Panc1 (cell line): ENCODE data around the gene CCN2. TPM values are rescaled to one million over a fixed set of nuclear protein-coding genes. Genes with fewer than 3 reads are reported as not detected.

ENCODE experiments used
- ATAC-seq: fragments of 200-7000 bp; cut with Tn5 transposase; 2 replicates; pipeline ENCODE4 v1.9.1; 2020; ENCODE audit warnings: mild to moderate bottlenecking, moderate library complexity
- BruUV-seq: library from RNA; stranded (reverse); fragments of 400-500 nt; replicated peaks from 2 replicates; lab custom pipeline; 2021; lab: Mats Ljungman, UMichigan
- CTCF ChIA-PET: fragments of 300-600 bp; sonication (Branson Sonifier 250); formaldehyde crosslinking; loops from one replicate; lab custom pipeline; 2022; ENCODE audit warnings: antibody characterized with exemption; lab: Charles Lee
- POLR2A ChIA-PET: fragments of 300-600 bp; sonication (Branson Sonifier 250); formaldehyde crosslinking; loops from one replicate; lab custom pipeline; 2022; ENCODE audit warnings: antibody characterized with exemption; lab: Charles Lee
- DNase-seq: peaks from one replicate; pipeline ENCODE4 v3.0.0-alpha.2; 2010; ENCODE audit warnings: low read depth, low spot score
- H3K27ac ChIP-seq: 2 replicates; pipeline ENCODE4 v1.5.1; 2011; ENCODE audit warnings: mild to moderate bottlenecking, low read length, inconsistent platforms
- H3K27me3 ChIP-seq: fragments of 200-500 bp; sonication (Bioruptor generic); 2 replicates; pipeline ENCODE4 v1.6.0; 2014; ENCODE audit warnings: low read length, inconsistent platforms; ENCODE audit not compliant: control insufficient read depth, insufficient read depth
- H3K36me3 ChIP-seq: fragments of 200-500 bp; sonication (Bioruptor generic); 2 replicates; pipeline ENCODE4 v1.5.1; 2014; ENCODE audit warnings: inconsistent platforms, mild to moderate bottlenecking, low read length, moderate library complexity; ENCODE audit not compliant: control insufficient read depth, insufficient read depth
- H3K4me1 ChIP-seq: 2 replicates; pipeline ENCODE4 v1.5.1; 2011; ENCODE audit warnings: inconsistent platforms, mild to moderate bottlenecking, low read length, moderate library complexity; ENCODE audit not compliant: control insufficient read depth, insufficient read depth
- H3K4me3 ChIP-seq, 2 experiments: 2 replicates each; pipeline ENCODE4 v1.5.1; 2011 to 2012; ENCODE audit warnings: low read depth in 2 of 2, low read length in 2 of 2, mild to moderate bottlenecking in 2 of 2, inconsistent platforms in 1 of 2, moderate library complexity in 1 of 2
- H3K9me3 ChIP-seq: fragments of 200-500 bp; sonication (Bioruptor generic); 2 replicates; pipeline ENCODE4 v1.5.1; 2014; ENCODE audit warnings: low read depth, mild to moderate bottlenecking, inconsistent platforms, low read length, moderate library complexity; ENCODE audit not compliant: control insufficient read depth, insufficient read depth
- CTCF ChIP-seq: fragments of 450-650 bp; IDR thresholded peaks from 2 replicates; pipeline ENCODE4 v1.5.1; 2017; ENCODE audit warnings: mild to moderate bottlenecking
- POLR2AphosphoS5 ChIP-seq: IDR thresholded peaks from 2 replicates; pipeline ENCODE4 v1.6.1; 2012; ENCODE audit warnings: mild to moderate bottlenecking, low read depth, low read length, moderate library complexity
- REST ChIP-seq, 2 experiments: IDR thresholded peaks; 2 replicates each; pipeline ENCODE4 v1.6.1; 2011 to 2012; ENCODE audit warnings: low read depth in 2 of 2, control low read depth in 1 of 2, low read length in 1 of 2, mild to moderate bottlenecking in 1 of 2, moderate library complexity in 1 of 2; ENCODE audit not compliant: insufficient read depth in 1 of 2
- SIN3A ChIP-seq: IDR thresholded peaks from 2 replicates; pipeline ENCODE4 v1.6.1; 2012; ENCODE audit warnings: low read depth, mild to moderate bottlenecking, low read length, moderate library complexity, borderline replicate concordance; ENCODE audit not compliant: insufficient read depth
- TCF7L2 ChIP-seq: IDR thresholded peaks from 2 replicates; pipeline ENCODE4 v1.6.1; 2011; ENCODE audit warnings: mild to moderate bottlenecking, low read depth, low read length, inconsistent platforms
- in situ Hi-C: cut with HindIII; loops from 2 replicates; pipeline ENCODE4 v1.10.0; 2016; ENCODE audit warnings: low sequenced_read_pairs, low pct_unique_long_range_greater_than_20kb
- intact Hi-C: fragments of 100-400 bp; cut with micrococcal nuclease; formaldehyde crosslinking; loops from one replicate; pipeline ENCODE4 v1.10.0; 2022; ENCODE audit not compliant: unreplicated experiment
- total RNA-seq: library from RNA; stranded (reverse); gene quantifications from one replicate; pipeline ENCODE4 v1.2.1, GENCODE V29; 2021; ENCODE audit not compliant: unreplicated experiment

Gene CCN2
- total RNA-seq, 1 experiment from 2014 or later = 155 TPM

GRCh38 chr6:131980791-131981623, 29.8 kb upstream of the CCN2 start:
- H3K4me3 ChIP-seq = no peak overlapping the region
- DNase-seq = no peak
- ChIA-PET CTCF (no interaction called here), POLR2A (no interaction called here)
- no peaks in the 10 kb centered on the region for H3K27me3 ChIP-seq
- TF ChIP-seq TCF7L2 = peak; percentile 13
- TF ChIP-seq POLR2AphosphoS5 = no peak
- BruUV-seq = no TSS peak
- intact Hi-C loops (no loop called here), in situ Hi-C loops (no loop called here)
- H3K27ac ChIP-seq = peak overlapping the region; percentile 64; the same call in 1 of the 2 replicates
- no peaks in the 10 kb centered on the region for H3K9me3 ChIP-seq
- peaks cover 15% of the 10 kb centered on the region for H3K4me1 ChIP-seq
- ATAC-seq = peak; percentile 75
- H3K36me3 ChIP-seq = no peaks in the 10 kb centered on the region

GRCh38 chr6:131980338-131980790, 29.2 kb upstream of the CCN2 start:
- H3K4me3 ChIP-seq = no peak overlapping the region
- no peaks in the 10 kb centered on the region for H3K9me3 ChIP-seq
- no peak for TF ChIP-seq SIN3A
- TF ChIP-seq REST (IDR thresholded peaks at IDR 0.05; ENCODE audit: insufficient read depth in 1 of 2, low read depth in 2 of 2, low read length in 1 of 2) = no peak
- peak; percentile 86 for TF ChIP-seq TCF7L2
- H3K27ac ChIP-seq = peak overlapping the region; percentile 64; the same call in 1 of the 2 replicates
- ChIA-PET POLR2A (interaction anchor here (0.9 kb wide), 1 partner anchor 29 kb away, joined by 12 read pairs; no protein-coding TSS in a partner anchor), CTCF (no interaction called here)
- no TSS peak for BruUV-seq
- DNase-seq (no peak), ATAC-seq (peak; percentile 71)
- intact Hi-C loops (no loop called here), in situ Hi-C loops (no loop called here)
- peaks cover 15% of the 10 kb centered on the region for H3K4me1 ChIP-seq
- H3K27me3 ChIP-seq = no peaks in the 10 kb centered on the region
- H3K36me3 ChIP-seq = no peaks in the 10 kb centered on the region

GRCh38 chr6:131979515-131980337, 28.6 kb upstream of the CCN2 start:
- Histone ChIP-seq H3K27me3 (no peaks in the 10 kb centered on the region), H3K27ac (peak overlapping the region; percentile 64; the same call in 1 of the 2 replicates), H3K9me3 (no peaks in the 10 kb centered on the region), H3K4me3 (no peak overlapping the region), H3K36me3 (no peaks in the 10 kb centered on the region), H3K4me1 (peaks cover 15% of the 10 kb centered on the region)
- TF ChIP-seq CTCF = no peak
- no peak for TF ChIP-seq REST (IDR thresholded peaks at IDR 0.05; ENCODE audit: insufficient read depth in 1 of 2, low read depth in 2 of 2, low read length in 1 of 2)
- no peak for TF ChIP-seq POLR2AphosphoS5
- no peak for TF ChIP-seq SIN3A
- TF ChIP-seq TCF7L2 = no peak
- no TSS peak for BruUV-seq
- ATAC-seq (peak; percentile 55; the same call in 1 of the 2 replicates), DNase-seq (no peak)
- CTCF ChIA-PET = no interaction called here
- POLR2A ChIA-PET = interaction anchor here (0.9 kb wide), 1 partner anchor 28 kb away, joined by 12 read pairs; no protein-coding TSS in a partner anchor
- in situ Hi-C loops = no loop called here
- intact Hi-C loops = no loop called here
